ENCODE measurements around the gene MOV10. TPM values are rescaled to one million over a fixed set of nuclear protein-coding genes. Genes with fewer than 3 reads are reported as not detected.

Gene MOV10
- polyA plus RNA-seq, 4 donors, result 60.8 to 87.7 (median 70.4) TPM

DNA sequence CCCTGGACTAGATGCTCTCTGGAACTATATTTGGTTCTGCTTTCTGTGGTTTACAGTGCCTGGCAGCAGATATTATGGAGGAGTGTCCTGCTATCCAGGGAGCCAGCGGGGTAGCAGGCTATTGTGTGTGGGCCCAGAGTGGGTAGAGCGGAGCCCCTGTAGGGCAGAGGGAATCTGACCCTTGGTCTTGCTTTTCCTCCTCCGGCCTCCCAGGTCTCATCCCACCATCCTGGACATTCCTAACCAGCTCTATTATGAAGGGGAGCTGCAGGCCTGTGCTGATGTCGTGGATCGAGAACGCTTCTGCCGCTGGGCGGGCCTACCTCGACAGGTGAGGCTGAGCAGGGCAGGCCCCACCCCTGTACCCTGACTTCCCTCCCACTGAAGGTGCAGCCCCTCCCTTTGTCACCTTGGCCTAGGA, 23.3 kb downstream of the MOV10 start:
- DNase-seq (ENCODE audit: low read depth in 4 of 4, low spot score in 2 of 4), result no peak

DNA sequence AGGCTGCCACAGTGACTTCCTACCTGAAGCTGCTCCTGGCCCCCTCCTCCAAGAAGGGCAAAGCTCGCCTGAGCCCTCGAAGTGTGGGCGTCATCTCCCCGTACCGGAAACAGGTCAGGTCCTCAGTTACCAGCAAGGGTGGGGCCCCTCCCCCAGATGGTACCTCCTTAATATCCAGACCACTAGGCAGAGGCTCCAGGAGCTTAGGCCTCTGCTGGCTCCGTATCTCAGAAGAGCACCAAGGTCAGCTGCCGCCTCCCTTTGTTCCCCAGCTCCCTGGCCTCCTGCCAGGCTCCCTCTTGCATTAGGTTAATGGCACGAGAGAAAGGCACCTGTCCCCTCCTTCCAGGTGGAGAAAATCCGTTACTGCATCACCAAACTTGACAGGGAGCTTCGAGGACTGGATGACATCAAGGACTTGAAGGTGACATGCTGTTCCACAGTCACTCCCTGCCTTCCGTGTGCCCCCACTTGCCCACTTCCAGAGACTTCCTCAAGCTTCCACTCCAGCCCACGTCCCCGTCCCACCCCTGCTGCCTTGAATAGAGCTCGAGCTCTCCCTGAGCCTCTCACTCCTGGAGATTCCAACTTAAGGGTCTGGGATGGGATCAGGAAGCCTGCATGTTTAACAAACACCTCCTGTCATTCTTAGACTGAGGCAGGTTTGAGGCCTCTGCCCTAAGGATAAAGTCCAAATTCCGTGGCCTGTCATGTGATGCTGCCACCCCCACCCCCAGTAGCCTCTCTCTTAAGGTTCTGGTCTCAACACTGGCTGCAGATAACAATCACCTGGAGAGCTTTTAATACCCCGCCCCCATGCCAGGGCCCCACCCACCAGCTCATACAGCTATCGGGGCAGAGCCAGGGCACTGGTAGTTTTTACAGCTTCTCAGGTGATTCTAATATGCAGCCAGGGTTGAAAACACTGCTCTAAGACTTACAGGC, 24.2 kb downstream of the MOV10 start:
- no peak for DNase-seq (ENCODE audit: low read depth in 4 of 4, low spot score in 2 of 4)

DNA sequence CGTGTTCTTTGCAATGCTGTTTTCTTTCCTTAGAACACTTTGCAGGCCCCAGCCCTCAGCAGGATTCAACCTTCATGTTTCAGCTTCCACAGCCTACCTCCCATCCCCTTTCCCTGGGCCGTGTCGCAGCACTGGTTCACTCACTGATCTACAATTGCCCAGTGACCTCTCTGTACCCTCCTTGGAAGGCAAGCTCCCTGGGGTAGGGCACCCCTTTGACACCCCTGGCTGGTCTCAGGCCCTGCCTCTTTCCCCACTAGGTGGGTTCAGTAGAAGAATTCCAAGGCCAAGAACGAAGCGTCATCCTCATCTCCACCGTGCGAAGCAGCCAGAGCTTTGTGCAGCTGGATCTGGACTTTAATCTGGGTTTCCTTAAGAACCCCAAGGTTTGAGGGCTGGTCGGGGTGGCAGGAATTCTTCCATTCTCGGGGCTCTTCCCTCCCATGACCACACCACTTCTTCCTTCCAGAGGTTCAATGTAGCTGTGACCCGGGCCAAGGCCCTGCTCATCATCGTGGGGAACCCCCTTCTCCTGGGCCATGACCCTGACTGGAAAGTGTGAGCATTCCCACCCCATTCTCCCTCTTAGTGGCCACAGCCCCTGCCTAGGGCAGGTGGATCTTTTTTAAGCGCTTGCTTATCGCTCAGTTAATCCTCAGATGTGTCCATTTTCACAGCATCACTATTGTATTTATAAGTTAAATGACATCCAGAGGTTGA, 25.1 kb downstream of the MOV10 start:
- DNase-seq (ENCODE audit: low read depth in 4 of 4, low spot score in 2 of 4), result no peak

DNA sequence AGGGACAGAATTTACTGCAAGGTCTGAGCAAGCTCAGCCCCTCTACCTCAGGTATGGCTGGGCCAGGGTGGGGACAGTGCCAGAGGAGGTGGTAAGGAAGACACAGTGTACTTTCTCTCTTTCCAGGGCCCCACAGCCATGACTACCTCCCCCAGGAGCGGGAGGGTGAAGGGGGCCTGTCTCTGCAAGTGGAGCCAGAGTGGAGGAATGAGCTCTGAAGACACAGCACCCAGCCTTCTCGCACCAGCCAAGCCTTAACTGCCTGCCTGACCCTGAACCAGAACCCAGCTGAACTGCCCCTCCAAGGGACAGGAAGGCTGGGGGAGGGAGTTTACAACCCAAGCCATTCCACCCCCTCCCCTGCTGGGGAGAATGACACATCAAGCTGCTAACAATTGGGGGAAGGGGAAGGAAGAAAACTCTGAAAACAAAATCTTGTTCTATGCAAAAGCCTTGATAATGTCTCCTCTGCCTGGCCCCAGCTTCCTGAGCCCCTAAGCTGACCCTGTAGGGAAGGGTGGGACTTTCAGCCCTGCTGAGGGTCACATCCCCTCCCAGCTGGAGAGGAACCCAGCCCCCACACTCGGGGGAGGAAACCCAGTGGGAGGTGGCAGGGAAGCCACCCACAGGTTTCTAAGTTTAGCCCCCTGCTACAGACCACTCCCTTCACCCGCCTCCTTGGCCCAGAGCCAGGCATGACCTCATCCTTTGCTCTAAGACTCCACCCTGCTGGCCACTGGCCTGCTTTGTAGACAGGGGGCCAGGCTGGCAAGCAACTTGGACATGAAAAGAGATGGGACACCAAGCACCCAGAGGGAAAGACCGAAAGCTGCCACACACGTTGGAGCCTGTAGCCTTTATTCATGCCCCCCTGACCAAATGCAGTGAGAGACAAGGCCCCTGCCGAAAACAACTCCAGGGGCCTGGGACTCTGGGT, 26.1 kb downstream of the MOV10 start:
- peak in 2 of 4 donors; percentile 89 to 91 for DNase-seq (ENCODE audit: low read depth in 4 of 4, low spot score in 2 of 4)

DNA sequence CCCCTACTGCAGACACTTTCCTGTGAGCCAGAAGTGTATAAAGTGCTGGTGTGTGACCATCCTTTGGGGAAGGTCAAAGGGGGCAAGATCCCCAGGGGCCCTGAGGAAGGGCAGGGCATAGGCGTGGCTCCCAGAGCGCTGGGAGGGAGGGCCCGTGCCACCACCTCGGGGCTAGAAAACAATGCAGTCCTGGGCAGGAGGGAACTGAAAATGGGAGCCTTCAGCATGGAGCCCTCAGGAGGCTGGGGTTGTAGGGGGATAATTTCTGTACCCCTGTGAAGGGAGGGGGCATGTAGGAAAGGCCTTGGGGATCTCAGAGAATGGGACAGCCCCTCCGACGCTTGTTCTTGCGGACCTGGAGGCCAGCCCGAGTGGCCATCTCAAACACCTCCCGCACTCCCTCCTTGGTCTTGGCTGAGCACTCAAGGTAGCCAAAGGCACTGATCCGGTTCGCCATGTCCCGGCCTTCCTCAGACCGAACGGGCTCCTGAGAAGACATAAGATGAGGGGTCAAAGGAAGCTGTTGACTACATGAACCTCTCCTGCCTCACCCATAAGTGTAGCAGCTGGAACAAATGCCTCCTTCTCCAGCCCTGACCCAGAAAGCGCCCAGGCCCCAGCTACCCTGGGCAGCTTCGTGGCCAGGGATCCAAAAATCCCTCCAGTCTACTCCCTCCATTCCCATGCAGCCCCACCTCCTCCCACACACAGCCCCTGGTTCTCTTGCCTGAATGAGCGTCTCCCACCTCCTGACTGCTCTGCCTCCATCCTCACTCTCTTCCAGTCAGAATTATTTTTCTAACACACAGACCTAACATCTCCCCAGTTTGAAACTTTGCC, 27.0 kb downstream of the MOV10 start:
- DNase-seq (ENCODE audit: low read depth in 4 of 4, low spot score in 2 of 4), result no peak

DNA sequence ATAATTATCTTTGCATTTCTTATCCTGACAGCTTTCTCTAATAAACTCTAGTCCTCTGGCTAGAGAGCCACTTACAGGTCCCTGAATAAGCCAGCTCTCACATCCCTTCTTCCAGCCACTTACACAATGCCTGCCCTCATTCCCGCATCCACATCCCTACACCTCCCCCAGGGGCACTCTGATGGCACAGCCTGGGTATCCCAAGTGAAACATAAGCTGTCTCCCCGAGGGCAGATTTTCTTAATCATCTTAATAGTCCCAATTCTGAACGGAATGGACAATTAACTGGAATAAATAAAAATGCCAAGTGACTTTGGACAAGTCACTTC, 27.6 kb downstream of the MOV10 start:
- no peak for DNase-seq (ENCODE audit: low read depth in 4 of 4, low spot score in 2 of 4)

DNA sequence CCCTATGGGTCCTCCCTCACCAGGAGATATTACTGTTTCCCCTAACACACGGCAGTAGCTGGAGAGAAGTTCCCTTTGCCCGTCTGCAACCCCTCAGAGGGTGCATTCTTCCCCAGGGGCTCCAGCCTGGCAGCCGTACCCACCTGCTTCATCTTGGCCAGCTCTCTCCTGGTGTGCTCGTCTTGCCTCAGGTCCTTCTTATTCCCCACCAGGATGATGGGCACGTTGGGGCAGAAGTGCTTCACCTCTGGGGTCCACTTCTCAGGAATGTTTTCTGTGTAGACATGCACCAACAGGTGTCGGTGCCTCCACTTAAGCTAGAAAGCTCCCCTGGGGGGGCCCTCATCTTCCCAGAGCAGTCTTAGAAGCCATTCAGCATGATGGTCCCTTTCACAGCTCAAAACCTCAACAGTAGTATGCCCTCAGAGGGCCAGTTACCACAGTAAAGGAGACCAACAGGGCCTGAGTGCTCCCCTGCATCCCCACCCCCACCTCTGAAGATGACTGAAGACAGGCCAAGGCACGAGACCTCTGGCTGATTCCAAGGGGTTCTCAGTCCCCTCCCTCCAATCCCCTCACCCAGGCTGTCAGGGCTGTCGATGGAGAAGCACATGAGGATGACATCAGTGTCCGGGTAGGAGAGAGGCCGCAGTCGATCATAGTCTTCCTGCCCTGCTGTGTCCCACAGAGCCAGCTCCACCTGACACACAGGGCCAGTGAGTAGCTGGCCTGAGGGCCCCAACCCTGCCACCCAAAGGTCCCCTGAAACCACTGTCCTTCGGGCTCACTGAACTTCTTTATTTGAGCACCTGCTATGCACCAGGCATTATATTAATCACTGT, 28.2 kb downstream of the MOV10 start:
- DNase-seq (ENCODE audit: low read depth in 4 of 4, low spot score in 2 of 4), result no peak

DNA sequence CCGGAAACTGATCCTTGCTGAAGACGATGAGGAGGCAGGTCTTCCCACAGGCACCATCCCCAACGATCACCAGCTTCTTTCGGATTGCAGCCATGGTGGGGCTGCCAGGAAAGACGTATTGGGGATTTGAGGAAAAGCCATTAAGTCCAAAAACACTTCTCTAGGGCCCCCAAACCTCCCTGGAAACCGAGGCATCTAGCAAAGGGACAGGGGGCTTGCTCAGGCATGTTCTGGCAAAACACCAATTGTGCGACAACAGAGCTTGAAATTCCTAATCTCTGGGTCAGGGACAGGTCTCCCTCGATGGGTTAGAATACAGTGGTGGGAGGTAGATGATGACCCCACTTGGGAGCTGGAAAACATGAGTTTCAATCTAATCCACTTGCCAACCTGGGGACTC, 29.2 kb downstream of the MOV10 start:
- no peak for DNase-seq (ENCODE audit: low read depth in 4 of 4, low spot score in 2 of 4)

DNA sequence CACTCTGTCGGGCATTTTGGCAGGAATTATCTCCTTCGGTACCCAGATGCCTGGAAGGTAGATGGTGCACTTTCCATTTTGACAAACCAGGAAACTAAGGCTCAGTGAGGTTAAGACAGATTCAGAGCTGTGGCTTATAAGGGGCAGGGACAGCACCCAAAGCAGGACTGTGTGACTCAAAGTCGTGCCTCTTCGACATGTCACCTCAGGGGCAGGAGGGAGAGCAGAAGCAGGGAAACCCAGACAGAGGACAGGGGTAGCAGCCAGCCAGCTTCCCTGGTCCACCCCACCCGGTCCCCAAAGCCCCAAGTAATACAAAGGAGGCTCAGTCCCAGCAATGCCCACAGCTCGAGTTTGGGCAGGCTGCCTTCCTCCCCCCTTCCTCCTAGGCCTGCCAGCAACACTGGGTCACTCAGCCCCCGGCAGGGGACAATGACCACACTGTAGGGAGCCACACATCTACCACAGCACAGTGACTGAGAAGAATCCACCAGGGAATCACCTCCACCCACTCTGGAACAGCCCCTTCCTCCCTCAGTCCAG, 30.0 kb downstream of the MOV10 start:
- DNase-seq (ENCODE audit: low read depth in 4 of 4, low spot score in 2 of 4), result no peak

DNA sequence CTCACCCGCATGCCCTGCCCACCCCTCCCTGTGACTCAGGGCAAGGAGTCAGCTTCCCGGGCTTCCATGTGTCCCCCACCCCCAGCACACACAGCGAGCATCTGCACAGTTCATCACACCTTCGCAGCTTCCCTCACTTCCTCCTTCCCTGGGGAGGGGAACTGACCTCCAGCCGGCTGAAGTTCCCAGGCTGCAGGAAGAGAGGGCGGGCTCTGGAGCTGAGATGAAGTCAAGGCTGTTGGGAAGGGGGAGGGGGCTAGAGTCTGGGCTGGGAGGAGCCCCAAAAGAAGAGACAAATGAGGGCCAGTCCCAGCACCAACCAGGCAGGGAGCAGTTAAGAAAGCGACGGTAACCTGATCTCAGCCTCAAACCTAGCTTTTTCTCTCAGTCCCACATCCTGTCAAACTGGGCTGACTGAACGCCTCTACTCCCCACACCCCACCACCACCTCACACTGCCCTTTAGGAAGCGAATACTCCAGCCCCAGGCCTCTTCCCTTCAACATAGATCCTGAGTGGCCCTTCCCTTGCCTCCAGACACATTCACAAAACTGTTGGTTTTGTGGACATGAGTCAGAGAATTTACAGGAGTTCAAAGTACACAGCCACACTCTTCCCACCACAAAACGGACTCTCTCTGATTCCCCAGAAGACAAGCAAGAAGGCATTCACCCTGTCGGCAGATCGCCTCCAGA, 30.6 kb downstream of the MOV10 start:
- peak in 2 of 4 donors; percentile 93 to 97 for DNase-seq (ENCODE audit: low read depth in 4 of 4, low spot score in 2 of 4)

DNA sequence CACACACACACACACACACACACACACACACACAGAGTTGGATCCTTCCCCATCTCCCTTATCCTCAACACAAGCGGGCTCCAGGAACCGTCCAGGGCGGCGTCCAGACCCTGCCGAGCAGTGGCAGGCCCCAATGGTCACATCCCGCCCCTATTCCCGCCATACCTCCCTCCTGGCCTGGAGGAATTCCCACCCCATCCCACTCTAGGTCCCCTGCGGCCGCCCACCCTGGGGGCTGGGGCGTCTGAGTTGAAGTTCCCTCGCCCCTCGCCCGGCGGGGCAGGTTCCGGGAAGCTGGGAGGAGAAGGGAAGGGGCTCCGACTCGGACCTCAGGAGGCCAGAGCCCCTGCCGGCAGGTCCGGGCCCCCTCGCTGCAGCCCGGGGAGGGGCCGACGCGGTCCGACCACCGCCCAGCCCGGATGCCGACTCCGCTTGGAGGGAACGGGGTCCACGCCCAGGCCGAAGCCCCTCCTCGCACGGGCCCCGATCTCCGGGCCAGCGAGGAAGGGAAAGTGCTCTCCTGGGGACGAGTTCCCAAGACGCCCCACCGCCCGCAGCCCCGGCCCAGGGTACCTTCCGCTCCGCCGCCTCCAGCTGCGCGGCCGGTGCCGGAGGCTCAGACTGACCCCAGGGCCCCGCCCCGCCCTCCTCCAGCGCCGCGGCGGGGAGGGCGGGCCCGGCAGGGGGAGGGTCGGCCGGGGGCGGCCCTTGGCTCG, 32.2 kb downstream of the MOV10 start, which contains the start of gene RHOC:
Gene RHOC (minus strand): TSS at position 623 of the 716 bp plus-strand sequence. CDS start 3,328 bp downstream, outside the sequence.
- DNase-seq (ENCODE audit: low read depth in 4 of 4, low spot score in 2 of 4), result no peak

DNA sequence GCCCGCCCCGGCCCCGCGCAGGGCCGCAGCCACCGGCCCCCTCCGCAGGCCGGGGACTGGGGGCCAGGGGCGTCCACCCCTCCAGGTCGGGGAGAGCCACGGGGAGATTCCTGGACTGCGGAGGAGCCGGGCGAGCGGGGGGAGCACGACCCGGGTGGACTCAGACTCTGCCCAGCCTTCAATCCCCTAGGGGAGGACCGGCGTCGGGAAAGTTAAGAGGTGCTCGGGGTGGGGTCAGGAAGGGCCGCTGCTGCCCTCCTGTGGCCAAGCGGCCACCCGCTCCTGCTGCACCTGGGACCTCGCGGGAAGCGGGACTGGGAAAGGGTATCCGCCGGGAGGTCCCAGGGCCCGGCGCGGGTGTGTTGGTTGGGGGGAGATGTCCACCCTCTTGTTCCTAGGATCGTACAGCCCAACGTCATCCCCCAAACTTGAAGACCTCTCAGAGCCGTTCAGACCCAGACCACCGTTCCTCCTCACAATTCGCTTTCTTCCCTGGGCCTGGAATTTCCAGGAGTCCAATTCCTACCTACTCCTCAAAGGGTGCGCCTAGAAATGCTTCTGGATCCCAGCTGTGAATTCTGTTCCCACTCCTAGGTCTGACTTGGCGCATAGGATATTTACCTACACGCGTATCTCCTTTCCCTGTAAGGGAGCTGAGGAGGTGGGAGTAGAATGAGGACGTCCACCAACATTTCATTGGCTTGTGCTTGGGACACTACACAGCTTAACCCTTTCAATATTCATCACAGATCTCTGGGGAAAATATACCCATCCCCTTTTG, 33.0 kb downstream of the MOV10 start:
- peak in 1 of 4 donors; percentile 82 for DNase-seq (ENCODE audit: low read depth in 4 of 4, low spot score in 2 of 4)

DNA sequence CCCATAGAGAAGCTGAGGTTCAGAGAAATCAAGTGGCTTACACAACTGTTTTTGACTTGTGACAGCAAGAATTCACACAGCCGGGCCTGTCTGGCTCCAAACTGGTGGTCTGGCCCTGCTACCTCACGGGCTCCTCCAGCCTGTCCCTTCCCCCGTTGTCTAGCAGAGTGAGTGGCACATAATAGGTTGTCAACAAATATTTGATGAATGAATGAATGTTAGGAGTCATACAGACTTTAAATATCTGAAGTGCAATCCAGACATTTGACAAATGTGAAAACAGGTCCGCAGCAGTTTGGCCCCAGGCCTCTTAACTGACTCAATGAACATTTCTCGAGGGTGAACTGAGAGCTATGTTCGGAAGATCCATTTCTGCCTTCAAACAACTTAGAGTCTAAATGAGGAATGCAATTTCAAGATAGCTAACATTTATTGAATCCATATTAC, 33.6 kb downstream of the MOV10 start:
- no peak for DNase-seq (ENCODE audit: low read depth in 4 of 4, low spot score in 2 of 4)

DNA sequence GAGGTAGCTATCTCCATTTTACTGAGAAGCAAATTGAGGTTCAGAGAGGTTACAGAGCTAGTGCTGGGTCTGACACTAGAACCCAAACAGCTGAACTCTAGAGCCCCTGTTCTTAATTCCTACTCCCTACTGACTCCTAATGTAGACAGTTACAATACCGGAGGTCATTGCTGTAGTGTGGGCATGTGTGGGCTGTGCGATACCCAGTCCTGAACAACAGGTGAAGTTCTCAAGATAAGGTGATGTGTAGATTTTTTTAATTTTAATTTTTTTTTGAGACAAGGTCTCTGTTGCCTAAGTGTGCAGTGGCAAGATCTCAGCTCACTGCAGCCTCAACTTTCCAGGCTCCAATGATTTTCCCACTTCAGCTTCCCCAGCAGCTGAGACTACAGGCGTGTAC, 34.0 kb downstream of the MOV10 start:
- no peak for DNase-seq (ENCODE audit: low read depth in 4 of 4, low spot score in 2 of 4)

DNA sequence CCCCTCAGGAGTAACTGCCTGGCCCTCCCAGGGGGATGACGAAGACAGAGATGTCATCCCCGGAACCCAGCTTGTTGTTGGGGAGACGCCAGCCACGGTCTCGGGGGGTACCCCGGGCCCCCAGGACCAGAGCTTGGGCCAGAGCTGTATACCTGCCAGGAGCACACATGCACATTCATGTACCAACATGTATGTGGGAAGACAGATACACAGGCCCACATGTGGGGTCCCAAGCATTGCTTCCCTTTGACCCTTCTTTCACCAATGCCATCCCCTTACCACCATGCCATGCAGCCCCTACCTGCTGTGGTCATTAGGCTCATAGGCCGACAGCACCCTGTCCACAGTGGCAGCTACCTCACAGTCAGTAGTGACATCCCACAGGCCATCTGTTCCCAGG, 35.7 kb downstream of the MOV10 start:
- DNase-seq (ENCODE audit: low read depth in 4 of 4, low spot score in 2 of 4), result no peak

DNA sequence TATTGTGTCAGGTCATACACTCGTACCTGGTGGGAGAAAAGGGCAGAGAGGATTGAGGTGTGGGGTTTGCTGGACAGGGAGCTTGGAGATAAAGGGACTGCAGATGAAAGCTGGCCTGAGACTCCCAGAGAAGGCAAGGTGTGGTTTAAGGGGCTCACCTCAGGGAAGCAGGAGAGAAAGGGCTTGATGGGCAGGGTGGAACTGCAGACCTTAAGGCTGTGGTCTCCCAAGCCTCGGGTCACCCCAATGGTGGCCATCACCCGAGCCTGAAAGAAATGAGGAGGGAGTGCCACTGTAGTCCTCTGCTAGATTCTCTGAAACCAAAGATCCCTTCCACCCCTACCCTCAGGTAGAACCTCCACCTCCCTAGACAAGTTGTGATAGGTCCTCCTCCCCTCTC, 36.1 kb downstream of the MOV10 start:
- DNase-seq (ENCODE audit: low read depth in 4 of 4, low spot score in 2 of 4), result no peak

DNA sequence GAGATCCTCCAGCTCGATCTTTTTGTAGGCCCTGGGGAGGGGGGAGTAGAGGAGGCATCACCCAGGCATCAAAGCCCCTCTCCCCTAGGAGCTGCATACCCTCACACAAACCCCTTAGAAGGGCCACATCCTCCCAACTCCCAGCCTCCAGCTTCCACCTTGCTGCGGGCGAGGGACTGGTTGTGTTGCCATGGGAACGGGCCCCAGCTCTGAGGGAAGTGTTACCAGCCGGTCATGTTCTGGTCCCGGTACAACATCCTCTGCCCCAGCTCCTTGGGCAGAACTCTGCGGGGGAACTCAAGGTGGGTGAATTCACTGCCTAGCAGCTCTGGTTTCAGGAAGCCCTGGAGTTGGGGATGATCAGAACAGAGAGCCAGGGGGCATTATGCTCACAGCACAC, 36.6 kb downstream of the MOV10 start:
- DNase-seq (ENCODE audit: low read depth in 4 of 4, low spot score in 2 of 4), result no peak
